GM12875 (cell line): ENCODE results near the gene ANKIB1.

Experiments
- H3K4me3 ChIP-seq: one replicate; pipeline ENCODE4 v1.5.1; 2011; ENCODE audit warnings: low read depth, low read length, control low read depth
- CTCF ChIP-seq: IDR thresholded peaks from 2 replicates; pipeline ENCODE4 v1.5.1; 2011; ENCODE audit warnings: low read depth, mild to moderate bottlenecking, control low read depth, inconsistent platforms, low read length, moderate library complexity, borderline replicate concordance; ENCODE audit not compliant: insufficient read depth

Gene ANKIB1

GRCh38 chr7:92245487-92246359, at the start of gene ANKIB1, which contains the start of gene KRIT1:
Gene ANKIB1 (plus strand): TSS chr7:92245974. CDS start chr7:92294979, 49,005 bp downstream.
Gene KRIT1 (minus strand): TSS chr7:92245914. CDS start chr7:92242135, 3,779 bp downstream.
- H3K4me3 ChIP-seq = peak within 1 kb of the TSS; percentile 76
- 0 out of 2 replicates have a peak, but pooled peaks have one; percentile 15 for TF ChIP-seq CTCF

GRCh38 chr7:92200791-92201190, 45.0 kb upstream of the ANKIB1 start:
- no peak for TF ChIP-seq CTCF

GRCh38 chr7:92205987-92206386, 39.8 kb upstream of the ANKIB1 start:
- no peak overlapping the region for H3K4me3 ChIP-seq
- no peak for TF ChIP-seq CTCF

More at GRCh38 chr7:92200791-92201190, 45.0 kb upstream of the ANKIB1 start:
- no peak overlapping the region for H3K4me3 ChIP-seq

GRCh38 chr7:92206672-92207071, 39.1 kb upstream of the ANKIB1 start:
- TF ChIP-seq CTCF = no peak
- H3K4me3 ChIP-seq = no peak overlapping the region

GRCh38 chr7:92221766-92222165, 24.0 kb upstream of the ANKIB1 start:
- TF ChIP-seq CTCF = no peak
- H3K4me3 ChIP-seq = no peak overlapping the region

GRCh38 chr7:92226981-92227380, 18.8 kb upstream of the ANKIB1 start:
- TF ChIP-seq CTCF = no peak
- H3K4me3 ChIP-seq = no peak overlapping the region

GRCh38 chr7:92228100-92228499, 17.7 kb upstream of the ANKIB1 start:
- TF ChIP-seq CTCF = no peak
- H3K4me3 ChIP-seq = no peak overlapping the region
